DND-41 (cell line): ENCODE measurements around the gene CCDC171.

Experiments used
- ATAC-seq: fragments of 200-7000 bp; cut with Tn5 transposase; 3 replicates; pipeline ENCODE4 v1.9.1; 2021; ENCODE audit warnings: low read depth; ENCODE audit not compliant: insufficient read depth
- DNase-seq: peaks from one replicate; pipeline ENCODE4 v3.0.0-alpha.2; 2020
- H2AFZ ChIP-seq: 2 replicates; pipeline ENCODE4 v1.6.0; 2012; ENCODE audit warnings: low read depth, low read length
- H3K27ac ChIP-seq: 2 replicates; pipeline ENCODE4 v1.5.1; 2012; ENCODE audit warnings: low read length, inconsistent platforms
- H3K27me3 ChIP-seq: fragments of 200-600 bp; sonication (generic); 2 replicates; pipeline ENCODE4 v1.6.0; 2012; ENCODE audit warnings: low read length, mild to moderate bottlenecking, inconsistent platforms; ENCODE audit not compliant: insufficient read depth, poor library complexity
- H3K36me3 ChIP-seq: 2 replicates; pipeline ENCODE4 v1.5.1; 2012; ENCODE audit warnings: low read length, inconsistent platforms; ENCODE audit not compliant: insufficient read depth
- H3K4me1 ChIP-seq: 2 replicates; pipeline ENCODE4 v1.5.1; 2012; ENCODE audit warnings: mild to moderate bottlenecking, low read length; ENCODE audit not compliant: insufficient read depth
- H3K4me2 ChIP-seq: 2 replicates; pipeline ENCODE4 v1.6.0; 2012; ENCODE audit warnings: mild to moderate bottlenecking, moderate library complexity, low read length, inconsistent platforms; ENCODE audit not compliant: insufficient read depth
- H3K4me3 ChIP-seq, 2 experiments: fragments of 200-600 bp in 1 of 2; shearing (Covaris generic) in 1 of 2; 2 replicates each; pipeline ENCODE4 v1.5.1; 2012 to 2016; ENCODE audit warnings: inconsistent platforms in 2 of 2, low read length in 2 of 2, mild to moderate bottlenecking in 2 of 2, low read depth in 1 of 2, moderate library complexity in 1 of 2
- H3K79me2 ChIP-seq: 2 replicates; pipeline ENCODE4 v1.6.0; 2012; ENCODE audit warnings: low read length, inconsistent platforms; ENCODE audit not compliant: insufficient read depth
- H3K9ac ChIP-seq: 2 replicates; pipeline ENCODE4 v1.6.0; 2012; ENCODE audit warnings: low read depth, mild to moderate bottlenecking, inconsistent platforms, low read length, moderate library complexity
- H3K9me3 ChIP-seq: 2 replicates; pipeline ENCODE4 v1.5.1; 2012; ENCODE audit warnings: low read length, moderate library complexity, mild to moderate bottlenecking, inconsistent platforms; ENCODE audit not compliant: insufficient read depth, severe bottlenecking
- H4K20me1 ChIP-seq: 2 replicates; pipeline ENCODE4 v1.6.0; 2012; ENCODE audit warnings: low read length; ENCODE audit not compliant: insufficient read depth
- CTCF ChIP-seq: IDR thresholded peaks from 2 replicates; pipeline ENCODE4 v1.5.1; 2012; ENCODE audit warnings: borderline replicate concordance, low read length, moderate library complexity, mild to moderate bottlenecking; ENCODE audit not compliant: poor library complexity, severe bottlenecking; ENCODE audit errors: extremely low read depth
- EZH2 ChIP-seq: IDR thresholded peaks from 3 replicates; pipeline ENCODE4 v1.6.1; 2012; ENCODE audit warnings: borderline replicate concordance, low read depth, mild to moderate bottlenecking, moderate library complexity, low read length, inconsistent platforms; ENCODE audit not compliant: severe bottlenecking

The CCDC171 gene

GRCh38 chr9:15670246-15670645 lies 117.4 kb downstream of the CCDC171 start:
- H3K9ac ChIP-seq: no peak overlapping the region
- H3K27ac ChIP-seq: no peak overlapping the region
- H3K4me3 ChIP-seq: no peak overlapping the region
- no peak overlapping the region for H3K4me2 ChIP-seq
- H3K36me3 ChIP-seq: no peaks in the 10 kb centered on the region
- no peaks in the 10 kb centered on the region for H3K4me1 ChIP-seq
- H3K79me2 ChIP-seq: no peaks in the 10 kb centered on the region
- H3K27me3 ChIP-seq: no peaks in the 10 kb centered on the region
- TF ChIP-seq CTCF (no peak), EZH2 (no peak)
- no peaks in the 10 kb centered on the region for H4K20me1 ChIP-seq
- DNase-seq (no peak), ATAC-seq (no peak)
- H3K9me3 ChIP-seq: no peaks in the 10 kb centered on the region
- no peak overlapping the region for H2AFZ ChIP-seq

- no peaks in the 10 kb centered on the region for H3K9me3 ChIP-seq
- H3K79me2 ChIP-seq: no peaks in the 10 kb centered on the region
- ATAC-seq: no peak
- no peak for DNase-seq
- H3K4me1 ChIP-seq: no peaks in the 10 kb centered on the region
- no peak overlapping the region for H2AFZ ChIP-seq
- no peak for TF ChIP-seq CTCF
- no peak for TF ChIP-seq EZH2
- H3K9ac ChIP-seq: no peak overlapping the region
- H3K27me3 ChIP-seq: no peaks in the 10 kb centered on the region
- no peak overlapping the region for H3K4me2 ChIP-seq
- H3K36me3 ChIP-seq: no peaks in the 10 kb centered on the region
- H3K4me3 ChIP-seq: no peak overlapping the region
- H4K20me1 ChIP-seq: no peaks in the 10 kb centered on the region
- H3K27ac ChIP-seq: no peak overlapping the region
Observed at GRCh38 chr9:15670894-15671293, 118.1 kb downstream of the CCDC171 start.

GRCh38 chr9:15693701-15694100 lies 140.9 kb downstream of the CCDC171 start:
- Histone ChIP-seq H3K79me2 (no peaks in the 10 kb centered on the region), H3K36me3 (no peaks in the 10 kb centered on the region), H3K27ac (no peak overlapping the region), H3K27me3 (no peaks in the 10 kb centered on the region), H2AFZ (no peak overlapping the region), H3K4me3 (no peak overlapping the region), H4K20me1 (no peaks in the 10 kb centered on the region), H3K4me2 (no peak overlapping the region), H3K9ac (no peak overlapping the region), H3K9me3 (no peaks in the 10 kb centered on the region), H3K4me1 (no peaks in the 10 kb centered on the region)
- no peak for TF ChIP-seq EZH2
- no peak for TF ChIP-seq CTCF
- no peak for ATAC-seq
- DNase-seq: no peak

GRCh38 chr9:15696979-15697378 lies 144.1 kb downstream of the CCDC171 start:
- Histone ChIP-seq H3K27me3 (no peaks in the 10 kb centered on the region), H3K4me1 (no peaks in the 10 kb centered on the region), H3K79me2 (no peaks in the 10 kb centered on the region), H3K27ac (no peak overlapping the region), H3K36me3 (no peaks in the 10 kb centered on the region), H3K9ac (no peak overlapping the region), H3K4me2 (no peak overlapping the region), H4K20me1 (no peaks in the 10 kb centered on the region), H2AFZ (no peak overlapping the region), H3K9me3 (no peaks in the 10 kb centered on the region), H3K4me3 (no peak overlapping the region)
- ATAC-seq (no peak), DNase-seq (no peak)
- TF ChIP-seq EZH2: no peak
- TF ChIP-seq CTCF: no peak
